Gastroesophageal sphincter (tissue), 3 donors: Measurements from ENCODE around the gene MGAT3.

Experiments
- CTCF ChIP-seq, 4 experiments: fragments of 200-600 bp in 2 of 4; fragments of 450-650 bp in 2 of 4; sonication (generic) in 1 of 4; IDR thresholded peaks; one replicate each; pipeline ENCODE4 v1.5.1; 2017 to 2019; ENCODE audit warnings: antibody characterized with exemption in 4 of 4, mild to moderate bottlenecking in 2 of 4, moderate library complexity in 2 of 4
- EP300 ChIP-seq: sonication (generic); formaldehyde crosslinking; IDR thresholded peaks from one replicate; pipeline ENCODE4 v1.6.1; 2017; ENCODE audit warnings: antibody characterized with exemption, mild to moderate bottlenecking
- POLR2A ChIP-seq, 2 donors: fragments of 450-650 bp; IDR thresholded peaks; one replicate each; pipeline ENCODE4 v1.6.1; 2017; ENCODE audit warnings: antibody characterized with exemption in 2 of 2, mild to moderate bottlenecking in 2 of 2, moderate library complexity in 1 of 2
- POLR2AphosphoS5 ChIP-seq: sonication (generic); formaldehyde crosslinking; IDR thresholded peaks from one replicate; pipeline ENCODE4 v1.6.1; 2017; ENCODE audit warnings: antibody characterized with exemption

DNA sequence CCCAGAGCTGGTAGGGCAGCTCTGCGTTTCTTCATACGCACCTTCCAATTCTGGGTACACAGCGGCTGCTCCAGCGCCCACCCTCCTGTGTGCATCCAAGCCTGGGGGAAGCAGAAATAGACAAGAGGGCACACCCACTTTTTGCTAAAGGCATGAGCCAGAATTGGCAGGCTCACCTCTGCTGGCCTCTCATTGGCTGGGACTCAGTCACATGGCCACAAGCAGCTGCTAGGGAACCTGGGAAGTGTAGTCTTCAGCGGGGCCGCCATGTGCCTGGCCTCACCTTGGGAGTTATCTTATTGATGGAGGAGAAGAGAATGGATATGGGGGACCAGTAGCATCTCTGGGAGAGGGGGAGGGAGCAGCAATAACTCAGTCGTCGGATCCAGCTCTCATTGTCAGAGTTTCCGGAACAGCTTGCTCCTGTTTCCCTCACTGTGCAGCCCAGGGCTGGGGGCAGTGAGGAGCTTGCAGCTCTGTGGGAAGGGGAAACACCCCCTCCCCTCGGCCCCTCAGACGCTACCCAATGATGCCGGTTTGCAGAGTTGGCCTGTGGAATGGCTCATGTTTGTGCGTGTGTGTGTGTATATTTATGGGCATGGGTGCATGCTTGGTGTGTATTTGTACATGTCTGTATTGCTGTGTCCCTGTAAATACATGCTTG, 33.5 kb downstream of the MGAT3 start:
- TF ChIP-seq CTCF (IDR thresholded peaks at IDR 0.05), result no peak
- no peak for TF ChIP-seq POLR2AphosphoS5
- no peak for TF ChIP-seq POLR2A (IDR thresholded peaks at IDR 0.05)
- TF ChIP-seq EP300, result no peak
